Mammary epithelial cell (primary cell): ENCODE data around the gene HAPLN2.

Experiments
- CTCF ChIP-seq, 2 donors: IDR thresholded peaks in 1 of 2; conservative IDR thresholded peaks in 1 of 2; 2 replicates each; pipeline ENCODE4 v1.5.1; 2011 to 2012; ENCODE audit warnings: inconsistent platforms in 2 of 2, low read length in 2 of 2, mild to moderate bottlenecking in 2 of 2, control low read depth in 1 of 2, low read depth in 1 of 2; ENCODE audit not compliant: insufficient read depth in 1 of 2; ENCODE audit errors: extremely low read depth in 1 of 2
- EZH2 ChIP-seq: IDR thresholded peaks from 2 replicates; pipeline ENCODE4 v1.6.1; 2012; ENCODE audit warnings: low read length, inconsistent platforms, borderline replicate concordance

- TF ChIP-seq CTCF (conservative IDR thresholded peaks at IDR 0.05 in 1 of 2, IDR thresholded peaks at IDR 0.05 in 1 of 2; ENCODE audit: extremely low read depth in 1 of 2, insufficient read depth in 1 of 2, low read depth in 1 of 2, low read length in 2 of 2) (no peak), EZH2 (no peak)
Measured at GRCh38 chr1:156629823-156630449, 10.7 kb downstream of the HAPLN2 start.
